H1 (cell line): Measurements from ENCODE around the gene KCNJ10. TPM values are rescaled to one million over a fixed set of nuclear protein-coding genes. Genes with fewer than 3 reads are reported as not detected.

Experiments
- CTCF ChIA-PET: fragments of 300-600 bp; sonication (Branson Sonifier 250); formaldehyde crosslinking; loops from one replicate; lab custom pipeline; 2021; ENCODE audit not compliant: partially characterized antibody; lab: Charles Lee
- POLR2A ChIA-PET: fragments of 300-600 bp; sonication (Branson Sonifier 250); formaldehyde crosslinking; loops from one replicate; lab custom pipeline; 2021; ENCODE audit warnings: inconsistent platforms; ENCODE audit not compliant: partially characterized antibody; lab: Charles Lee
- DNase-seq, 2 experiments: peaks; one replicate each; pipeline versions ENCODE4 v3.0.0 to v3.0.0-alpha.2; 2010 to 2022; ENCODE audit warnings: low spot score in 2 of 2, low read depth in 1 of 2, mixed read lengths in 1 of 2
- FAIRE-seq: peaks from 2 replicates; lab custom pipeline; 2011; peaks lifted over from hg19 to GRCh38; lab: Jason Lieb, UNC
- H2AFZ ChIP-seq: 2 replicates; pipeline ENCODE4 v1.8.1; 2012; ENCODE audit warnings: low read length, inconsistent platforms
- H2AK5ac ChIP-seq: 2 replicates; pipeline ENCODE4 v1.6.1; 2013; ENCODE audit warnings: low read depth, low read length
- H2BK120ac ChIP-seq: replicated peaks from 2 replicates; pipeline ENCODE3; 2013; ENCODE audit warnings: low read depth, low read length, inconsistent platforms
- H2BK12ac ChIP-seq: 2 replicates; pipeline ENCODE4 v1.6.1; 2013; ENCODE audit warnings: low read depth, low read length
- H2BK15ac ChIP-seq: 2 replicates; pipeline ENCODE4 v1.6.1; 2013; ENCODE audit warnings: low read length
- H2BK20ac ChIP-seq: 2 replicates; pipeline ENCODE4 v1.6.1; 2013; ENCODE audit warnings: low read length
- H2BK5ac ChIP-seq: 2 replicates; pipeline ENCODE4 v1.6.1; 2013; ENCODE audit warnings: low read depth, low read length
- H3K14ac ChIP-seq: 2 replicates; pipeline ENCODE4 v1.6.1; 2013; ENCODE audit warnings: inconsistent platforms; ENCODE audit not compliant: insufficient read length
- H3K18ac ChIP-seq: 2 replicates; pipeline ENCODE4 v1.6.1; 2013; ENCODE audit warnings: low read length; ENCODE audit errors: extremely low read depth
- H3K23ac ChIP-seq: 2 replicates; pipeline ENCODE4 v1.6.1; 2013; ENCODE audit warnings: inconsistent platforms; ENCODE audit not compliant: insufficient read length
- H3K23me2 ChIP-seq: 2 replicates; pipeline ENCODE4 v1.6.1; 2013; ENCODE audit warnings: low read depth, low read length
- H3K27ac ChIP-seq: 2 replicates; pipeline ENCODE4 v1.6.1; 2011; ENCODE audit warnings: low read depth, low read length, inconsistent platforms
- H3K27me3 ChIP-seq, 4 experiments: replicated peaks in 1 of 4; 1 replicate in 1 of 4; 2 replicates in 3 of 4; pipeline versions ENCODE4 v1.6.1 to v1.8.1; 2011 to 2013; ENCODE audit warnings: low read length in 3 of 4, mild to moderate bottlenecking in 3 of 4, inconsistent platforms in 2 of 4, mixed read lengths in 2 of 4, moderate library complexity in 1 of 4; ENCODE audit not compliant: control insufficient read depth in 3 of 4, insufficient read depth in 3 of 4; ENCODE audit errors: extremely low read depth in 1 of 4
- H3K36me3 ChIP-seq, 4 experiments: 2 replicates each; pipeline versions ENCODE4 v1.6.1 to v1.8.1; 2011 to 2013; ENCODE audit warnings: mild to moderate bottlenecking in 4 of 4, low read length in 3 of 4, moderate library complexity in 2 of 4, control low read depth in 1 of 4, inconsistent platforms in 1 of 4; ENCODE audit not compliant: insufficient read depth in 4 of 4, control insufficient read depth in 2 of 4
- H3K4ac ChIP-seq: replicated peaks from 2 replicates; pipeline ENCODE3; 2013; ENCODE audit warnings: low read length, low read depth, mixed read lengths, inconsistent platforms; ENCODE audit not compliant: insufficient read length
- H3K4me1 ChIP-seq, 4 experiments: replicated peaks in 1 of 4; 1 replicate in 1 of 4; 2 replicates in 3 of 4; pipeline versions ENCODE4 v1.6.1 to v1.8.1; 2011 to 2013; ENCODE audit warnings: low read length in 3 of 4, inconsistent platforms in 2 of 4, mixed read lengths in 1 of 4; ENCODE audit not compliant: insufficient read depth in 4 of 4, control insufficient read depth in 3 of 4
- H3K4me2 ChIP-seq, 2 experiments: 2 replicates each; pipeline versions ENCODE4 v1.6.1 to v1.8.1; 2011 to 2013; ENCODE audit warnings: low read depth in 2 of 2, low read length in 2 of 2, control low read depth in 1 of 2, inconsistent platforms in 1 of 2, mild to moderate bottlenecking in 1 of 2; ENCODE audit not compliant: insufficient read depth in 1 of 2
- H3K4me3 ChIP-seq, 4 experiments: fragments of 200-600, 300-600 bp in 1 of 4; sonication (generic), shearing (Covaris generic), sonication (Bioruptor Twin) in 1 of 4; 2 replicates each; pipeline versions ENCODE4 v1.5.1 to v1.8.1; 2011 to 2016; ENCODE audit warnings: low read length in 4 of 4, low read depth in 3 of 4, control low read depth in 2 of 4, inconsistent platforms in 2 of 4, mild to moderate bottlenecking in 2 of 4, mixed read lengths in 1 of 4, moderate library complexity in 1 of 4; ENCODE audit not compliant: insufficient read depth in 2 of 4; ENCODE audit errors: extremely low read depth in 1 of 4
- H3K56ac ChIP-seq: replicated peaks from 2 replicates; pipeline ENCODE3; 2013; ENCODE audit warnings: low read depth, mild to moderate bottlenecking, mixed read lengths, low read length, inconsistent platforms; ENCODE audit not compliant: insufficient read length
- H3K79me1 ChIP-seq: 2 replicates; pipeline ENCODE4 v1.6.1; 2013; ENCODE audit warnings: low read depth, low read length, control low read depth
- H3K79me2 ChIP-seq, 2 experiments: 2 replicates each; pipeline versions ENCODE4 v1.6.1 to v1.8.1; 2012 to 2013; ENCODE audit warnings: low read length in 2 of 2, mild to moderate bottlenecking in 2 of 2, inconsistent platforms in 1 of 2; ENCODE audit not compliant: insufficient read depth in 2 of 2, control insufficient read depth in 1 of 2
- H3K9ac ChIP-seq, 4 experiments: replicated peaks in 1 of 4; 1 replicate in 1 of 4; 2 replicates in 3 of 4; pipeline versions ENCODE4 v1.6.1 to v1.8.1; 2011 to 2013; ENCODE audit warnings: low read depth in 3 of 4, low read length in 3 of 4, control low read depth in 2 of 4, mild to moderate bottlenecking in 2 of 4, moderate library complexity in 2 of 4, inconsistent platforms in 1 of 4; ENCODE audit errors: extremely low read depth in 1 of 4
- H3K9me3 ChIP-seq, 2 experiments: 2 replicates each; pipeline versions ENCODE4 v1.6.1 to v1.8.1; 2012 to 2013; ENCODE audit warnings: mild to moderate bottlenecking in 2 of 2, moderate library complexity in 2 of 2, control low read depth in 1 of 2, inconsistent platforms in 1 of 2, low read depth in 1 of 2, low read length in 1 of 2, mixed read lengths in 1 of 2; ENCODE audit not compliant: insufficient read depth in 2 of 2
- H4K20me1 ChIP-seq, 2 experiments: replicated peaks in 1 of 2; 2 replicates each; pipeline versions ENCODE3 to v1.8.1; 2011 to 2013; ENCODE audit warnings: inconsistent platforms in 2 of 2, low read length in 2 of 2, mild to moderate bottlenecking in 1 of 2; ENCODE audit not compliant: insufficient read depth in 2 of 2, control insufficient read depth in 1 of 2
- H4K5ac ChIP-seq: 2 replicates; pipeline ENCODE4 v1.6.1; 2013; ENCODE audit warnings: low read length, low read depth, mixed read lengths, inconsistent platforms; ENCODE audit not compliant: insufficient read length
- H4K8ac ChIP-seq: 2 replicates; pipeline ENCODE4 v1.8.0; 2013; ENCODE audit warnings: mild to moderate bottlenecking, moderate library complexity, low read length, inconsistent platforms; ENCODE audit not compliant: insufficient read depth; ENCODE audit errors: extremely low read depth
- H4K91ac ChIP-seq: replicated peaks from 2 replicates; pipeline ENCODE3; 2013; ENCODE audit warnings: low read length, mixed read lengths, inconsistent platforms; ENCODE audit not compliant: insufficient read length
- ASH2L ChIP-seq: fragments of 200-600, 300-600 bp; sonication (generic); IDR thresholded peaks from one replicate; pipeline ENCODE4 v1.7.1; 2017; ENCODE audit warnings: low read length
- BACH1 ChIP-seq: IDR thresholded peaks from 2 replicates; pipeline ENCODE4 v1.6.1; 2012; ENCODE audit warnings: low read length, improper control_type of control experiment
- CHD1 ChIP-seq: IDR thresholded peaks from 2 replicates; pipeline ENCODE4 v1.6.1; 2012; ENCODE audit warnings: low read depth, low read length, improper control_type of control experiment
- EGR1 ChIP-seq: IDR thresholded peaks from 2 replicates; pipeline ENCODE4 v1.6.1; 2011; ENCODE audit warnings: low read depth, low read length, borderline replicate concordance
- KDM1A ChIP-seq: fragments of 200-600, 300-600 bp; sonication (generic); IDR thresholded peaks from 2 replicates; pipeline ENCODE4 v1.7.1; 2016; ENCODE audit warnings: mild to moderate bottlenecking, low read length, borderline replicate concordance
- MAFK ChIP-seq: IDR thresholded peaks from 2 replicates; pipeline ENCODE4 v1.6.1; 2012; ENCODE audit warnings: low read depth, mild to moderate bottlenecking, improper control_type of control experiment, low read length
- RAD21 ChIP-seq, 2 experiments: IDR thresholded peaks in 1 of 2; conservative IDR thresholded peaks in 1 of 2; 2 replicates each; pipeline ENCODE4 v1.6.1; 2011; ENCODE audit warnings: low read depth in 2 of 2, low read length in 2 of 2, improper control_type of control experiment in 1 of 2, inconsistent platforms in 1 of 2, mild to moderate bottlenecking in 1 of 2, moderate library complexity in 1 of 2
- RFX5 ChIP-seq: IDR thresholded peaks from 2 replicates; pipeline ENCODE4 v1.6.1; 2011; ENCODE audit warnings: low read depth, low read length, improper control_type of control experiment, borderline replicate concordance
- TAF1 ChIP-seq: IDR thresholded peaks from 2 replicates; pipeline ENCODE4 v1.6.1; 2011; ENCODE audit warnings: mild to moderate bottlenecking, low read depth, low read length
- ZNF274 ChIP-seq: IDR thresholded peaks from 2 replicates; pipeline ENCODE4 v1.7.0; 2012; ENCODE audit warnings: low read length, borderline replicate concordance; ENCODE audit errors: extremely low read depth
- WGBS, 2 experiments: shearing (Covaris generic) in 1 of 2; methylation state at CpG; one replicate each; pipeline versions ENCODE4 v1.1.6 to v1.1.7; 2013 to 2015; ENCODE audit warnings: low lambda C conversion rate in 2 of 2, mixed read lengths in 2 of 2, inconsistent platforms in 1 of 2, low coverage in 1 of 2, missing lambda C conversion rate in 1 of 2; ENCODE audit not compliant: insufficient replicate concordance in 2 of 2, insufficient coverage in 1 of 2, insufficient read length in 1 of 2; ENCODE audit errors: extremely low coverage in 1 of 2, missing lambda C conversion rate in 1 of 2; 5-methylcytosine and 5-hydroxymethylcytosine counted together
- polyA plus RNA-seq, 7 experiments: library from polyadenylated mRNA; depleted of rRNA in 3 of 7; stranded (reverse) in 5 of 7; unstranded in 2 of 7; fragments of >200 nt in 5 of 7; fragments of 200-250 nt in 2 of 7; gene quantifications; 1 replicate in 5 of 7; 2 replicates in 1 of 7; 4 replicates in 1 of 7; pipeline versions ENCODE4 v1.2.1 to v1.2.3, GENCODE V29; 2011 to 2013; ENCODE audit warnings: missing spikeins in 2 of 7, mixed read lengths in 2 of 7
- total RNA-seq: library from RNA; stranded (reverse); fragmentation: NEBNext Ultra II Directional; extraction: Animal tissue kit (Norgen Biotek cat#: 25700); gene quantifications from 2 replicates; pipeline ENCODE4 v1.2.1, GENCODE V29; 2021

Gene KCNJ10
- total and polyA plus RNA-seq, 2 of the 8 experiments (the other 6 are each of a cell fraction or from before 2014, with no cell fraction given): 1.7 to 2.4 TPM

GRCh38 chr1:160109686-160110085 is 39.7 kb upstream of the KCNJ10 start:
- H3K4me2 ChIP-seq: 0 out of 4 replicates have a peak overlapping the region, but pooled peaks of 1 of the 2 experiments have one; percentile 16
- peak overlapping the region; percentile 25; the same call in 1 of the 2 replicates for H2BK15ac ChIP-seq
- no peak overlapping the region for H3K4me3 ChIP-seq
- peak overlapping the region; percentile 58; the same call in 1 of the 2 replicates for H2AK5ac ChIP-seq
- peak overlapping the region; percentile 85; the same call in 1 of the 2 replicates for H2BK5ac ChIP-seq
- peak overlapping the region; percentile 57 for H2BK120ac ChIP-seq
- H3K14ac ChIP-seq: no peak overlapping the region
- no peaks in the 10 kb centered on the region for H4K20me1 ChIP-seq
- no peak overlapping the region for H4K8ac ChIP-seq
- no peak overlapping the region for H3K4ac ChIP-seq
- H2BK12ac ChIP-seq: peak overlapping the region; percentile 12; the same call in 1 of the 2 replicates
- 79% methylated on average over 4 of the region's 4 CpGs; no CpG with 5 or more reads in 1 of the 2 experiments for WGBS, 2 experiments
- H3K36me3 ChIP-seq: no peaks in the 10 kb centered on the region
- no peak overlapping the region for H2AFZ ChIP-seq
- H3K79me1 ChIP-seq: no peaks in the 10 kb centered on the region
- no peak overlapping the region for H3K27ac ChIP-seq
- POLR2A ChIA-PET: interaction anchor here (1.0 to 2.2 kb wide), 5 partner anchors 11 to 153 kb away, joined by 3 to 11 read pairs (median 4); partner anchors contain the start of genes DCAF8 and IGSF8
- H3K23ac ChIP-seq: no peak overlapping the region
- H3K18ac ChIP-seq: peak overlapping the region; percentile 72; the same call in 1 of the 2 replicates
- H3K23me2 ChIP-seq: no peaks in the 10 kb centered on the region; the same call in none of the 2 replicates
- H4K91ac ChIP-seq: no peak overlapping the region
- FAIRE-seq (peak; percentile 75), DNase-seq (no peak)
- no peak overlapping the region for H3K56ac ChIP-seq
- CTCF ChIA-PET: interaction anchor here (0.7 to 18.1 kb wide), 30 partner anchors 6 to 181 kb away, joined by 3 to 256 read pairs (median 7); partner anchors contain the start of genes CASQ1 and IGSF8
- peak overlapping the region; percentile 24; the same call in 1 of the 2 replicates for H2BK20ac ChIP-seq
- no peaks in the 10 kb centered on the region for H3K79me2 ChIP-seq
- H3K27me3 ChIP-seq: no peaks in the 10 kb centered on the region; a peak in 1 of 7 replicates
- H3K9ac ChIP-seq: no peak overlapping the region
- H4K5ac ChIP-seq: no peak overlapping the region
- TF ChIP-seq RAD21 (IDR thresholded peaks at IDR 0.05 in 1 of 2, conservative IDR thresholded peaks at IDR 0.05 in 1 of 2; ENCODE audit: low read depth in 2 of 2, low read length in 2 of 2) (no peak), MAFK (no peak), KDM1A (no peak), TAF1 (no peak), EGR1 (no peak), ASH2L (no peak), ZNF274 (no peak), CHD1 (no peak), BACH1 (no peak), RFX5 (no peak)
- no peaks in the 10 kb centered on the region for H3K9me3 ChIP-seq
- H3K4me1 ChIP-seq: peaks cover 8 to 38% (median 20%) of the 10 kb centered on the region in 4 experiments
